PFSK-1 (cell line): Measurements from ENCODE around the gene NYNRIN.

Experiments used
- FOXP2 ChIP-seq: optimal IDR thresholded peaks from 2 replicates; pipeline ENCODE3; 2011; ENCODE audit warnings: borderline replicate concordance, control low read depth, inconsistent platforms; ENCODE audit not compliant: insufficient read depth; ENCODE audit errors: extremely low read length, extremely low read depth
- POLR2AphosphoS5 ChIP-seq: IDR thresholded peaks from 2 replicates; pipeline ENCODE4 v1.6.1; 2012; ENCODE audit warnings: low read depth, mild to moderate bottlenecking, control low read depth, low read length, moderate library complexity
- REST ChIP-seq, 2 experiments: IDR thresholded peaks; 2 replicates each; pipeline versions ENCODE4 v1.6.1 to v1.8.0; 2011 to 2012; ENCODE audit warnings: low read depth in 2 of 2, low read length in 2 of 2, control low read depth in 1 of 2, inconsistent platforms in 1 of 2, mild to moderate bottlenecking in 1 of 2, moderate library complexity in 1 of 2; ENCODE audit not compliant: insufficient read depth in 1 of 2
- SIN3A ChIP-seq: IDR thresholded peaks from 2 replicates; pipeline ENCODE4 v1.6.1; 2012; ENCODE audit warnings: mild to moderate bottlenecking, low read length, moderate library complexity, borderline replicate concordance; ENCODE audit not compliant: insufficient read depth
- TAF1 ChIP-seq: IDR thresholded peaks from 2 replicates; pipeline ENCODE4 v1.6.1; 2012; ENCODE audit warnings: low read length, control low read depth, borderline replicate concordance; ENCODE audit not compliant: insufficient read depth

- no peak for TF ChIP-seq SIN3A
- no peak for TF ChIP-seq REST (IDR thresholded peaks at IDR 0.05; ENCODE audit: insufficient read depth in 1 of 2, low read depth in 2 of 2, low read length in 2 of 2)
- no peak for TF ChIP-seq POLR2AphosphoS5
- no peak for TF ChIP-seq TAF1
- TF ChIP-seq FOXP2, result no peak
Observed at GRCh38 chr14:24349742-24350141, 49.1 kb upstream of the NYNRIN start.
